ENCODE data around the gene GLI1. TPM values are rescaled to one million over a fixed set of nuclear protein-coding genes. Genes with fewer than 3 reads are reported as not detected.
A peak's percentile ranks its signal among the peaks of the same experiment; 100 is the strongest.
"Not testable (repeated sequence)": the region's sequence is repeated elsewhere in the genome, so short reads cannot be mapped to it uniquely, and the experiment has no call there.

The GLI1 gene
- 10 to 100 TPM in 1 of 2 donors, 1 to 10 TPM in 1; 1.7 to 11.5 TPM for total RNA-seq

DNA sequence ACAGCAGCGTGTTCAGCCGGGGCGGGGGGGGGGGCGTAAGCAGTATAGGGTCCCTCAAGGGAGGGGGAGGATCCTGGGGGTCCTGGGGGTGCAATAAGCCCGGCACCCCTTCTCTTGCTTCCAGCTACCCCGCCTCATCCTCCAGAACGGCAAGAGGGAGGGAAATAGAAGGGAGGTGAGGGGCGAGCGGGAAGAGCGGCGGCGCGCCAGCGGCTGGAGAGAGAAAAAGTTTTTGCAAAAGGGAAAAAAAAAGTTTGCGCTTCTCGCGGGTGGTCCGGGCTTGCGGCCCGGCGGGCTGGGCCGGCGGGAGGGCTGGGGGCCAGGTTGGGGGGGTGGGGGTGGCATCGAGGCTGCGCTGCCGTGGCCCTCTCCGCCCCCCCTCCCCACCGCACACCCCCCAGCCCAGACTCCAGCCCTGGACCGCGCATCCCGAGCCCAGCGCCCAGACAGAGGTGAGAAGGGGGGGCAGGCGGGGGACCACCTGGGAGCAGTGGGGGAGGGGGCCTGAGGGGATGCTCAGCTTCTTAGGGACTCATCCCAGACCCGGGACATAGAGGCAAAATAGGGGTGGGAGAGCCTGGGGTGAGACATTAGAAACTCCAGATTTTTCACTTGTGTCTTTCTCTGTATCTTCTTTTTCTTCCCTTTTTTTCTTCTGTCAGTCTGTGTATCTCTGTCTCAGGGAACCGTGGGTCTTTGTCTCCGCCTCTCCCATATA lies at the start of gene GLI1:
GLI1 (plus strand) TSS at position 36 of the 718 bp plus-strand sequence. CDS start 3,907 bp downstream, outside the sequence.
- H3K4me1 ChIP-seq (replicated peaks): peaks cover 9% of the 10 kb centered on the region
- intact Hi-C loops (cut with DNase I): loop anchor here (10.0 kb wide), 1 partner anchor 165 kb away; no protein-coding TSS in a partner anchor
- WGBS: under 1% methylated on average over 35 of the region's 36 CpGs

DNA sequence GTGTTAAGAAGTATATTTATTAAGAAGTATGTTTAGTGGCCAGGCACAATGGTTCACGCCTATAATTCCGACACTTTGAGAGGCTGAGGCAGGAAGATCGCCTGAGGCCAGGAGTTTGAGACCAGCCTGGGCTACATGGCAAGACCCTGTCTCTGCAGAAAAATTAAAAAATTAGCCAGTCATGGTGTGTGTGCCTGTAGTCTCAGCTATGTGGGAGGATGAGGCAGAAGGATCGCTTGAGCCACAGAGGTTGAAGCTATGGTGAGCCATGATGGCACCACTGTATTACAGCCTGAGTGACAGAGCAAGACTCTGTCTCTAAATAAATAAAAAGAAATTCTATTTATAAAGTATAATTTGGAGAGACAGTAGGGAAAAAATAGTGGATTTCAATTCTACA lies 49.1 kb upstream of the GLI1 start:
- Histone ChIP-seq H3K36me3 (no peaks in the 10 kb centered on the region), H3K4me1 (replicated peaks) (no peaks in the 10 kb centered on the region), H3K4me3 (no peak overlapping the region), H3K27ac (no peak overlapping the region), H3K27me3 (replicated peaks; ENCODE audit: insufficient read depth) (no peaks in the 10 kb centered on the region), H3K9me3 (no peaks in the 10 kb centered on the region)
- DNase-seq (ENCODE audit: low spot score): no peak
- TF ChIP-seq, protein P1, sequence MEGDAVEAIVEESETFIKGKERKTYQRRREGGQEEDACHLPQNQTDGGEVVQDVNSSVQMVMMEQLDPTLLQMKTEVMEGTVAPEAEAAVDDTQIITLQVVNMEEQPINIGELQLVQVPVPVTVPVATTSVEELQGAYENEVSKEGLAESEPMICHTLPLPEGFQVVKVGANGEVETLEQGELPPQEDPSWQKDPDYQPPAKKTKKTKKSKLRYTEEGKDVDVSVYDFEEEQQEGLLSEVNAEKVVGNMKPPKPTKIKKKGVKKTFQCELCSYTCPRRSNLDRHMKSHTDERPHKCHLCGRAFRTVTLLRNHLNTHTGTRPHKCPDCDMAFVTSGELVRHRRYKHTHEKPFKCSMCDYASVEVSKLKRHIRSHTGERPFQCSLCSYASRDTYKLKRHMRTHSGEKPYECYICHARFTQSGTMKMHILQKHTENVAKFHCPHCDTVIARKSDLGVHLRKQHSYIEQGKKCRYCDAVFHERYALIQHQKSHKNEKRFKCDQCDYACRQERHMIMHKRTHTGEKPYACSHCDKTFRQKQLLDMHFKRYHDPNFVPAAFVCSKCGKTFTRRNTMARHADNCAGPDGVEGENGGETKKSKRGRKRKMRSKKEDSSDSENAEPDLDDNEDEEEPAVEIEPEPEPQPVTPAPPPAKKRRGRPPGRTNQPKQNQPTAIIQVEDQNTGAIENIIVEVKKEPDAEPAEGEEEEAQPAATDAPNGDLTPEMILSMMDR (IDR thresholded peaks at IDR 0.05): no peak
- TF ChIP-seq POLR2A (IDR thresholded peaks at IDR 0.05) (no peak), POLR2AphosphoS5 (IDR thresholded peaks at IDR 0.05) (no peak)
- intact Hi-C loops (cut with DNase I): no loop called here
- WGBS: 94% methylated on average over 4 of the region's 4 CpGs

More for the DNA sequence above, at the start of gene GLI1:
- Histone ChIP-seq H3K27ac (peak within 1 kb of the TSS; percentile 82 to 86), H3K9me3 (no peaks in the 10 kb centered on the region), H3K36me3 (no peaks in the 10 kb centered on the region), H3K27me3 (replicated peaks; ENCODE audit: insufficient read depth) (no peaks in the 10 kb centered on the region), H3K4me3 (peak within 1 kb of the TSS; percentile 55 to 60)
- DNase-seq (ENCODE audit: low spot score): no peak
- TF ChIP-seq, protein P1 (IDR thresholded peaks at IDR 0.05): no peak
- TF ChIP-seq POLR2AphosphoS5 (IDR thresholded peaks at IDR 0.05) (no peak), POLR2A (IDR thresholded peaks at IDR 0.05) (no peak)

DNA sequence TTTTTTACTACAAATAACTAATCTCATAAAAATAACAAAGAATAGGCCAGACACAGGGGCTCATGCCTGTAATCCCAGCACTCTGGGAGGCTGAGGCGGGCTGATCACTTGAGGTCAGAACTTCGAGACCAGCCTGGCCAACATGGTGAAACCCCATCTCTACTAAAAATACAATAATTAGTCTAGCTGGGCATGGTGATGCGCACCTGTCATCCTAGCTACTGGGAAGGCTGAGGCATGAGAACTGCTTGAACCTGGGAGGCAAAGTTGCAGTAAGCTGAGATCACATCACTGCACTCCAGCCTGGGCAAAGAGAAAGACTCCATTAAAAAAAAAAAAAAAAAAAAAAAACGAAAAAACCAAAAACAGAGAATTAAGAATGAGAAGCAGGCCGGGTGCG lies 45.4 kb upstream of the GLI1 start:
- H3K27ac ChIP-seq; H3K9me3 ChIP-seq; H3K27me3 ChIP-seq (replicated peaks; ENCODE audit: insufficient read depth); H3K4me3 ChIP-seq; intact Hi-C loops (cut with DNase I); H3K36me3 ChIP-seq; H3K4me1 ChIP-seq (replicated peaks); DNase-seq (ENCODE audit: low spot score): not testable (repeated sequence)
- 89% methylated on average over 6 of the region's 6 CpGs for WGBS

DNA sequence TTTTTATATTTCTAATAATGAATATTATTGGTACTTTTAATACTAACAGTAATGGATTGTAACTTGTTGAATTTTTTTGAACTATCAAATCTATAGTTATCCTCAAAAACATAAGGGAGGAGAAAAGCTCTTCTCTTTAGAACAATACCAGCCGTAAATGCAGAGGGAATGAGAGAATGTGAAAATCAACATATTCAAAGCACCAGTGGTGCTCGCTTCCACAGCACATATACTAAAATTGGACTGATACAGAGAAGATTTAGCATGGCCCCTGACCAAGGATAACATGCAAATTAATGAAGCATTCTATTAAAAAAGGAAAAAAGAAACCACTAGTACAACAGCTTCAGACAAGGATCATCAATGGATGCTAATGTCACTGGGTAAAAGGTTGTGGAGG lies 44.5 kb upstream of the GLI1 start:
- no peak for DNase-seq (ENCODE audit: low spot score)

DNA sequence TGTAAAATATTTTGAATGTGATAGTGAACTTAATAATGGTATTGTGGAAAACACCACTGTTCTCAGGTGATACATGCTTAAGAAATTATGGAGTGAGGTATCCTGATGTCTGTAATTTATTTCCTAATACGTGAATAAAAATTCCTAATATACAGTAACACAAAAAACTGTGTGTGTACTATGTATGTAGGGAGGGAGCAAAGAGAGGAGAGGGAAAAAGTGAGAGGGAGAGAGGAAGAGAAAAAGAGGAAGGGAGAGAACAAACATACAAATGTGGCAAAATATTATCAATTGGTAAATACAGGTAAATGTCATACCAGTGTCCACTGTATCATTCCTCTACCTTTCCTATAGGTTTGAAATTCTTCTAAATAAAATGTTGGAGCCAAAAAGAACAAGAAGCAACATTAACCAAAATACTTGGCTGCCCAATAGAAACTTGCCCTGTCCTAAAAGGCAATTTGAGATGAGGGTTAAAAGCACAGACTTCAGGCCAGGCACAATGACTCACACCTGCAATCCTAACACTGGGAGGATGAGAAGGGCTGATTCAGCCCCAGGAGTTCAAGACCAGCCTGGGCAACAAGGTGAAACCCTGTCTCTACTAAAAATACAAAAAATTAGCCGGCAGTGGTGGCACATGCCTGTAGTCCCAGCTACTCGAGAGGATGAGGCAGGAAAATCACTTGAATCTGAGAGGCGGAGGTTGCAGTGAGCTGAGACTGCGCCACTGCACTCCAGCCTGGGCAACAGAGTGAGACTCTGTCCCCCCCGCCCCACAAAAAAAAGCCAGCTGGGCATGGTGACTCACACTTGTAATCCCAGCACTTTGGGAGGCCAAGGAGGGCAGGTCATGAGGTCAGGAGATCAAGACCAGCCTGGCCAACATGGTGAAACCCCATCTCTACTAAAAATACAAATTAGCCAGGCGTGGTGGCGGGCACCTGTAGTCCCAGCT lies 43.3 kb upstream of the GLI1 start:
- no peak for DNase-seq (ENCODE audit: low spot score)
- TF ChIP-seq, protein P1 (IDR thresholded peaks at IDR 0.05): no peak
- no peak for TF ChIP-seq POLR2AphosphoS5 (IDR thresholded peaks at IDR 0.05)
- TF ChIP-seq POLR2A (IDR thresholded peaks at IDR 0.05): no peak
- no peaks in the 10 kb centered on the region for H3K27me3 ChIP-seq (replicated peaks; ENCODE audit: insufficient read depth)
- intact Hi-C loops (cut with DNase I): no loop called here
- no peaks in the 10 kb centered on the region for H3K4me1 ChIP-seq (replicated peaks)
- H3K9me3 ChIP-seq: no peaks in the 10 kb centered on the region
- H3K36me3 ChIP-seq: no peaks in the 10 kb centered on the region
- WGBS: 94% methylated on average over 8 of the region's 8 CpGs
- no peak overlapping the region for H3K27ac ChIP-seq
- no peak overlapping the region for H3K4me3 ChIP-seq

More for the DNA sequence above, 44.5 kb upstream of the GLI1 start:
- no peak overlapping the region for H3K27ac ChIP-seq
- TF ChIP-seq POLR2AphosphoS5 (IDR thresholded peaks at IDR 0.05) (no peak), POLR2A (IDR thresholded peaks at IDR 0.05) (no peak)
- TF ChIP-seq, protein P1 (IDR thresholded peaks at IDR 0.05): no peak
- 90% methylated on average over 2 of the region's 2 CpGs for WGBS
- no peak overlapping the region for H3K4me3 ChIP-seq
- intact Hi-C loops (cut with DNase I): no loop called here
- no peaks in the 10 kb centered on the region for H3K27me3 ChIP-seq (replicated peaks; ENCODE audit: insufficient read depth)
- no peaks in the 10 kb centered on the region for H3K9me3 ChIP-seq
- H3K4me1 ChIP-seq (replicated peaks): no peaks in the 10 kb centered on the region
- H3K36me3 ChIP-seq: no peaks in the 10 kb centered on the region

Measured in prostate gland (tissue), 2 donors.